ENCODE results near the gene TTLL13. TPM values are rescaled to one million over a fixed set of nuclear protein-coding genes. Genes with fewer than 3 reads are reported as not detected.

Gene TTLL13
- total and polyA plus RNA-seq, 2 donors (not counting 1 experiment from before 2014, with no cell fraction given): 0.33 to 0.42 TPM

DNA sequence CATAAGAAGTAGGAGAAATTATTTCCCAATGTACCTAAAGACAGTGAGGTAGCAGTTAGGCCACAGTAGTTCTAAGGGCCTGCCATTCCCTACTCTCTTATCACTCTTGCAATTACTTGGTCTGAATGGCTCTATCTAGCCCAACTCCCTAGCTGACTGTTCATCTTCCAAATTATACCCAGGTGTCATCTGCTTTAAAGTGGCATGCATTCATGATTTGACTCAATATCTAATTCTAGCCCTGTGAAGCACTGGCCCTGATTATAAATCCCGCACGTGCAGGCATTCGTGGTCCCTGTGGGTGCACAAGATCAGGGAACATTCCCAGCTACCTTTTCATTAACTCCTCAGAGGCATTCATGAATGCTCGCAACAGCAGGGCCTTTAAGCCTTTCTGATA, 59.7 kb downstream of the TTLL13 start:
- 92% methylated on average over 4 of the region's 4 CpGs for WGBS (ENCODE audit: insufficient coverage)
- intact Hi-C loops (cut with micrococcal nuclease): no loop called here
- CTCF ChIA-PET: interaction anchor here (3.2 to 7.5 kb wide), 2 partner anchors 8 to 10 kb away, joined by 15 to 48 read pairs; no protein-coding TSS in a partner anchor
- ATAC-seq (ENCODE audit: low read depth) (no peak), DNase-seq (no peak)
- Mint-ChIP-seq H3K9me3 (ENCODE audit: insufficient read depth) (no peaks in the 10 kb centered on the region), H3K4me1 (peaks cover 12% of the 10 kb centered on the region), H3K27me3 (no peaks in the 10 kb centered on the region), H3K4me3 (no peak overlapping the region), H3K27ac (no peak overlapping the region)
- no peaks in the 10 kb centered on the region for H3K79me2 ChIP-seq (ENCODE audit: control insufficient read depth, insufficient read depth, low read length)
- peaks cover 7 to 9% of the 10 kb centered on the region in 2 donors for H3K4me1 ChIP-seq (ENCODE audit: control insufficient read depth in 2 of 2, insufficient read depth in 2 of 2, low read length in 2 of 2)
- H3K9ac ChIP-seq (ENCODE audit: low read length): no peak overlapping the region
- POLR2A ChIA-PET: no interaction called here
- no peaks in the 10 kb centered on the region for H3K36me3 ChIP-seq (replicated peaks in 1 of 2; ENCODE audit: control extremely low read depth in 1 of 2, control insufficient read depth in 1 of 2, extremely low read depth in 1 of 2, insufficient read depth in 2 of 2, low read length in 1 of 2)
- H2AFZ ChIP-seq (ENCODE audit: insufficient read depth, low read depth, low read length, poor library complexity, severe bottlenecking): no peak overlapping the region
- H3K27me3 ChIP-seq (replicated peaks in 1 of 4; ENCODE audit: control extremely low read depth in 1 of 4, control insufficient read depth in 3 of 4, insufficient read depth in 4 of 4, low read length in 3 of 4): no peaks in the 10 kb centered on the region
- H3K4me2 ChIP-seq (replicated peaks; ENCODE audit: low read depth, low read length, poor library complexity, severe bottlenecking): no peak overlapping the region
- H3K9me3 ChIP-seq (ENCODE audit: control extremely low read depth in 1 of 3, control insufficient read depth in 2 of 3, insufficient read depth in 1 of 3, low read length in 2 of 3): no peaks in the 10 kb centered on the region
- TF ChIP-seq, protein P1, sequence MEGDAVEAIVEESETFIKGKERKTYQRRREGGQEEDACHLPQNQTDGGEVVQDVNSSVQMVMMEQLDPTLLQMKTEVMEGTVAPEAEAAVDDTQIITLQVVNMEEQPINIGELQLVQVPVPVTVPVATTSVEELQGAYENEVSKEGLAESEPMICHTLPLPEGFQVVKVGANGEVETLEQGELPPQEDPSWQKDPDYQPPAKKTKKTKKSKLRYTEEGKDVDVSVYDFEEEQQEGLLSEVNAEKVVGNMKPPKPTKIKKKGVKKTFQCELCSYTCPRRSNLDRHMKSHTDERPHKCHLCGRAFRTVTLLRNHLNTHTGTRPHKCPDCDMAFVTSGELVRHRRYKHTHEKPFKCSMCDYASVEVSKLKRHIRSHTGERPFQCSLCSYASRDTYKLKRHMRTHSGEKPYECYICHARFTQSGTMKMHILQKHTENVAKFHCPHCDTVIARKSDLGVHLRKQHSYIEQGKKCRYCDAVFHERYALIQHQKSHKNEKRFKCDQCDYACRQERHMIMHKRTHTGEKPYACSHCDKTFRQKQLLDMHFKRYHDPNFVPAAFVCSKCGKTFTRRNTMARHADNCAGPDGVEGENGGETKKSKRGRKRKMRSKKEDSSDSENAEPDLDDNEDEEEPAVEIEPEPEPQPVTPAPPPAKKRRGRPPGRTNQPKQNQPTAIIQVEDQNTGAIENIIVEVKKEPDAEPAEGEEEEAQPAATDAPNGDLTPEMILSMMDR (IDR thresholded peaks at IDR 0.05): no peak
- TF ChIP-seq EZH2 (IDR thresholded peaks at IDR 0.05; ENCODE audit: borderline replicate concordance, insufficient read depth, low read depth, low read length, poor library complexity, severe bottlenecking): no peak
- H3K4me3 ChIP-seq (ENCODE audit: control extremely low read depth in 1 of 5, extremely low read depth in 1 of 5, insufficient read depth in 1 of 5, low read depth in 2 of 5, low read length in 4 of 5): no peak overlapping the region
- H4K20me1 ChIP-seq (ENCODE audit: control insufficient read depth, insufficient read depth, low read length, poor library complexity, severe bottlenecking): no peaks in the 10 kb centered on the region
- H3K27ac ChIP-seq (ENCODE audit: low read length in 2 of 2): no peak overlapping the region

Small RNAs within 50 kb of the gene (small RNA-seq; reads per million reads assigned to genes)
- gene AC091167.3 (ENCODE audit: insufficient read length, low read depth, low replicate concordance): not detected
- not detected for gene RN7SL736P (ENCODE audit: insufficient read length, low read depth, low replicate concordance)

Other genes starting within 250 kb of the TTLL13 start
- gene ZNF710, start 248.2 kb upstream of the TTLL13 start, total RNA-seq: 38.7 and 41.7 TPM in 2 replicates
- 8.7 and 9.6 TPM in 2 replicates for gene ZNF710, start 248.2 kb upstream of the TTLL13 start, polyA plus RNA-seq
- 30.7 and 33.3 TPM in 2 replicates for gene IDH2, start 147.1 kb upstream of the TTLL13 start, total RNA-seq
- gene IDH2, start 147.1 kb upstream of the TTLL13 start, polyA plus RNA-seq: 34.5 and 35.8 TPM in 2 replicates
- 334 and 336 TPM in 2 replicates for gene SEMA4B, start 48.2 kb upstream of the TTLL13 start, total RNA-seq
- gene SEMA4B, start 48.2 kb upstream of the TTLL13 start, polyA plus RNA-seq: 285 and 292 TPM in 2 replicates
- 139 and 153 TPM in 2 replicates for gene CIB1, start 15.6 kb upstream of the TTLL13 start, total RNA-seq
- gene CIB1, start 15.6 kb upstream of the TTLL13 start, polyA plus RNA-seq: 115 and 157 TPM in 2 replicates
- 9.0 and 10.4 TPM in 2 replicates for gene GDPGP1, start 15.3 kb upstream of the TTLL13 start, total RNA-seq
- gene GDPGP1, start 15.3 kb upstream of the TTLL13 start, polyA plus RNA-seq: 8.1 and 9.3 TPM in 2 replicates
- 42.6 and 45.5 TPM in 2 replicates for gene NGRN, start 16.1 kb downstream of the TTLL13 start, total RNA-seq
- gene NGRN, start 16.1 kb downstream of the TTLL13 start, polyA plus RNA-seq: 23.1 and 24.0 TPM in 2 replicates
- gene ZNF774, start 102.7 kb downstream of the TTLL13 start, total RNA-seq: 0.54 and 1.4 TPM in 2 replicates
- 0.19 and 0.26 TPM in 2 replicates for gene ZNF774, start 102.7 kb downstream of the TTLL13 start, polyA plus RNA-seq
- 216 and 233 TPM in 2 replicates for gene IQGAP1, start 138.7 kb downstream of the TTLL13 start, total RNA-seq
- gene IQGAP1, start 138.7 kb downstream of the TTLL13 start, polyA plus RNA-seq: 49.7 and 104 TPM in 2 replicates